GM18508 (cell line): Measurements from ENCODE around the gene COMMD7.
"Not testable (repeated sequence)": the region's sequence is repeated elsewhere in the genome, so short reads cannot be mapped to it uniquely, and the experiment has no call there.

Experiments
- ATAC-seq: cut with Tn5 transposase; IDR thresholded peaks from one replicate; pipeline ENCODE4 v1.9.1; 2021; ENCODE audit warnings: moderate number of reproducible peaks; ENCODE audit not compliant: insufficient read depth, unreplicated experiment

Gene COMMD7

DNA sequence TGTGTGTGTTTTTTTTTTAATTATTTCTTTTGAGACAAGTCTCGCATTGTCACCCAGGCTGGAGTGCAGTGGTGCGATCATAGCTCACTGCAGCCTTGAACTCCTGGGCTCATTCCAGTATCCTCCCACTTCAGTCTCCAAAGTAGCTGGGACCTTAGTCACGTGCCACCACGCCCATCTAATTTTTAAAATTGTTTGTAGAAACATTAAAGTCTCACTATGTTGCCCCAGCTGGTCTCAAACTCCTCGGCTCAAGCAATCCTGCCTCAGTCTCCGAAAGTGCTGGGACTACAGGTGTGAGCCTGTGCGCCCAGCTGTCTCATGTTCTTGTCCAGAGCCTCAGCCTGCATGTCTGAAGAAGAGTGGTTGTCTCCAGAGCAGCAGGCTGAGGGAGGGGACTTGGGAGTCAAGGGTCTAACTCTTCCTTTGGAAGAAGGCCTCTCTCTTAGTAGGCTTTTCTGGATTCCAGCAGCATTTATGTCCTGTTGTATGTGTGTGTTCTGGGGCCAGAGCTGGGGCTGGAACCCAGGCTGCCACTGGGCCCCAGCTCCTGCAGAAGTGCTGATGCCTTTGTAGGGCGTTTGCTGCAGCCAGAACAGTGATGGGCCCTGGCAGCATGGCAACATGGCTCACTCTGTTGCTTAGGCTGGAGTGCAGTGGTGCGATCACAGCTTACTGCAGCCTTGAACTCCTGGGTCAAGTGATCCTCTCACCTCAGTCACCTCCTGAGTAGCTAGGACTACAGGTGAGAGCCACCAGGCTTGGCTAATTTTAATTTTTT lies 24.3 kb upstream of the COMMD7 start:
- ATAC-seq: no peak

DNA sequence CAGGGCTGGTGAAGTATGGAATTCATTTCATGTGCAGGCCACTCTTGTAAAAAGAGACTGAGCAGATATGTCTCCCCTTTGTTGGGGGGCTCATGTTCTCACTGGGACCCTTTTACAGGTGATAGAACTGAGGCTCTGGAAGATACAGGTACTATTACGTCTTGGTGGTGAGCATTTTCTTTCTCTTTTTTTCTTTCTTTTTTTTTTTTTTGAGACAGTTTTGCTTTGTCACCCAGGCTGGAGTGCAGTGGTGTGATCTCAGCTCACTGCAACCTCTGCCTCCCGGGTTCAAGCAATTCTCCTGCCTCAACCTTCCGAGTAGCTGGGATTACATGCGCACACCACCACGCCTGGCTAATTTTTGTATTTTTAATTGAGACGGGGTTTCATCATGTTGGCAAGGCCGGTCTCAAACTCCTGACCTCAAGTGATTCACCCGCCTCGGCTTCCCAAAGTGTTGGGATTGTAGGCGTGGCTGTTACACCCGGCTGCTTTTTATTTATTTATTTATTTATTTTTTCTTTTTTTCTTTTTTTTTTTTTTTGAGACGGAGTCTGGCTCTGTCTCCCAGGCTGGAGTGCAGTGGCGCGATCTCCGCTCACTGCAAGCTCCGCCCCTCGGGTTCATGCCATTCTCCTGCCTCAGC lies 22.1 kb upstream of the COMMD7 start:
- ATAC-seq: not testable (repeated sequence)

DNA sequence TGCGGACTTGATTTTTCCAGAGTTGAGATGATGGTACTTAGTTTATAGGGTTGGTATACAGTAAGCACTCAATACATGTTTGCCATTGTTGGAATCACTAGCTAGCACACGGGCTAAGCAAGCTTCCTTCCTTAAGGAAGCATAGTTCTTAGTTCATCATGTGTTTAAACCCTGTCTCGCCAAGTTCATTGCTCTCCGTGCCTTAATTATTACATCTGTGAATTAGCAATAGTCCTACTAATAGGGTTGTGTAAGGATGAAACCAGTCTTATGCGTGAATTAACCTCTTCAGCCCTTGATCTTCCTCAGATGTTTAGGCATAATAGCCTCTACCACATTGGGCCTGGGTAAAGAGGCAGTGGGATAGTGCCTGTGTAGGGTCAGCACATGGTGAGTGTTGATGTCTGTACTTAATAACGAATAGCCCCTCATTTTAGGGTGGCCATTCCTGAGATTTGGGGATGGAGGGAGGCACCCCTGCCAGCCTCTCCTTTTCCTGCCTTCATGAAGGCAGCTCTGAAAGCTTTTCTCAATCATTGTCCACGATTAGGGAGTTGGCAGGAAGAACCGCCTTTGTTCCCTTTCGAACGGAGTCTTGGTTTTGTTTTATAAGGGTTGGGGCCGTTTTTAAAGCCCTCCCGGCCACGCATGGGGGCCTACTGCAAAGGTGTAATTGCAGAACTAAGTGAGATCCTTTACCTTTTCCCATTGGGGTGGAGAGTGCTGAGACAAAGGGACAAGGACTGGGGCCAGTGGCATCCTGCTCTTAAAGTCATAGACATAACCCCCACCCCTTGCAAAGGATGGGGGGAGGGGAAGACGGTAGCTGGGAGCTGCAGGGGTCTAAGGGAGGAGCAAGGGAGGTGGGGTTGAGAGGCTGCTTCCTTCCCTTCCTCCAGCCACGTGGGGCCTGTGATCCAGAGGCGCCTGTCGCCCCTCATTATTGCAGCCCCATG lies 21.0 kb upstream of the COMMD7 start:
- no peak for ATAC-seq

DNA sequence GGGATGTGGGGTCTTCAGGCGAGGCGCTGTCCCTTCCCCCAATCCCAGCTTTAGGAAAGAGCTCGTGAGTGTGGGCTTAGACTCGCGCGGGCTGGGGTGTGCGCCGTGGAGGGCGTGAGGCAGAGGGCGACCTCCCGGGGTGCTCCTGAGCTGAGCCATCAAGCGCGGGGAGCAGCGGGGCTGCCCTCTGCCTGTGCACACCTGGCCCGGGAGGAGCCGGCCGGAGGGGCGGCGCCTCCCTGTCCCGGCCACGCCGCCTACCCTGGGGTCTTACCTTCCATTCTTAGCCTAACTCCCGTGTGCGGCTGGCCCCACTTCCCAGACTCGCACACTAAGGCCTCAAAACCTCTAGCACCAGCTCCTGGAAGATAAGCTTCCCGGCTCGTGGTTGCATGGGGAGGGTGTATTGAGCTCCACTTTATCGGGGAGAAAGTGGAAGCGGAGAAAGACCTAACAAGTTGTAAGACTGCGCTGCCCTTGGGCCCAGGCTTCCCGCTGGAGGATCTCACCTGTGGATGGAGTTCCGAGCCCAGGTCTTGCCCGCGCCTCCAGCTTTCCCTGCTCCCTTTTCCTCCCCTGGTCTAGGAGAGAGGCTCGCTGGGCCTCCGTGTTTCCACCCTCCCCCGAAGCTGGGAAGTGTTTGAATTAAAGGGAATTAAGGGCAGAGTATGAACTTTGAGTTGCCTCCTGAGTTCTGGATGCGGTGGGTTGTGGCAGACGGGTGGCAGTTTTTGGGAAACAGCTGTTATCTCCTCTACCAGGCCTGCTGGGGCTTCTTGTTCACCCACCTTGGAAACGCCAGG lies 20.1 kb upstream of the COMMD7 start:
- no peak for ATAC-seq

DNA sequence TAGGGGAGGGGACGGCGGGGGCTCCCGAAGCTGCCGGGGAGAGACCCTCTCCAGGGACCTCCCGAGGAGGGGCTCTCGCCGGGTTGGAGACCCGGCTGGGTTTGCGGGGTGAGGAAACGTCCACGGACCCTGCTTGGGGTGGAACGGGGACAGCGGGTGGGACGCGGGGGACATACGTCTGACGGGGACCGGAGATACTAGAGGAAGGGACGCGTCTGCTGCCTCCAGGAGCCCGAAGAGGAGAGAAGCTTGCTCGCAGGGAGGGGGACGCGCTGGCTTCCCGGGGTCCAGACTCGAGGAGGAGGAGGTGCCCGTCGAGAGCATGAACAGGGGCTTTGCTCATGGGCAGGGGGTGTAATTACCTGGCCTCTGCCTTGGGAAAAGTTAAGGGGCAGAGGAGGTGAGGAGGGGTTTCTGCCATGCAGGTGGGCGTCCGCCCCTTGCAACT lies 19.5 kb upstream of the COMMD7 start:
- no peak for ATAC-seq

DNA sequence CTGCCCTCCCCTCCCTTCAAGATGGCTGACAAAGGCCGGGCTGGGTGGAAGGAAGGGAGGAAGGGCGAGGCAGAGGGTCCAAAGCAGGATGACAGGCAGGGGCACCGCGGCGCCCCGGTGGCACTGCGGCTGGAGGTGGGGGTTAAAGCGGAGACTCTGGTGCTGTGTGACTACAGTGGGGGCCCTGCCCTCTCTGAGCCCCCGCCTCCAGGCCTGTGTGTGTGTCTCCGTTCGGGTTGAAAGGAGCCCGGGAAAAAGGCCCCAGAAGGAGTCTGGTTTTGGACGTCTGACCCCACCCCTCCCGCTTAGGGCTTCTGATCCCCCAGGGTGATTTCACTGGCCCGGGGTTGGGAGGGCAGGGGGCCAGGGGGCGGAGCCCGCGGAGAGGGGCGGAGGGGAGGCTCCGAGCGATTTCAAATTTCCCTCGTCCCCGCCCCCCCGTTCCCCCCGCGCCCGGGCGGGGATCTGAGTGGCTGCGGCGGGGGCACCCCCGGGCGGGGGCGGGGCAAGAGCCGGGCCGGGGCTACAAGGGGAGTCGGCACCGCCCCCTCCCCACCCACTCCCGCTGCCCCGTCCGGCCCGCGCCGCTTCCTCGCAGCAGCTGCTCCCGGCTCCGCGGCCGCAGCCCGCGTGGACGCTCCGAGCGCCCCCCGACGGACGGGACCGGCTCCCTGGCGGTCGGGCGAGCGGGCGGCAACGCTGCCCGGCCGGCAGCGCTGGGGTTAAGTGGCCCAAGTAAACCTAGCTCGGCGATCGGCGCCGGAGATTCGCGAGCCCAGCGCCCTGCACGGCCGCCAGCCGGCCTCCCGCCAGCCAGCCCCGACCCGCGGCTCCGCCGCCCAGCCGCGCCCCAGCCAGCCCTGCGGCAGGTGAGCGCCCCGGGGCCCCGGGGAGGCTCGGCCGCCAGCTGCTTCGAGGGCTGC lies 18.8 kb upstream of the COMMD7 start, which contains the start of gene DNMT3B:
Gene DNMT3B, plus strand, starts transcription at position 555 of the 923 bp plus-strand sequence. CDS start 17,939 bp downstream, outside the sequence.
- ATAC-seq: no peak

DNA sequence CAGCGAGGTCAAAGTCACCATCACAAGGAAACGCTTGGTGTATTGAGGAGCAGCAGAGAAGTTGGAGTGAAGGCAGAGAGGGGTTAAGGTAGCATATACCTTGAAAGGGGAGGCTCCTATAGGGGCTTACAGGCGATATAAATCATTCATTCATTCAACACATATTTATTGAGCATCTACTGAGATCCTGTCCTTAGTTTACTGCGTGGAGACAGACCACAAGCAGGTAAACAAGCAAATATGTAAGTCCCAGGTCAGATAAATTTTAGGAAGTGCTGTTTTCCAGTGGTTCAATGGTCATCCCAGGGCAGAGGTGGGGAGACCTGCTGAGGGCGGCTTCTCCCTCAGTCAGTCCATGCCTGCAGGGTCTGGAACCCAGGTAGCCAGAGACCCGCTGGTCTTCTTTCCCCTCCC lies 18.2 kb upstream of the COMMD7 start:
- no peak for ATAC-seq

DNA sequence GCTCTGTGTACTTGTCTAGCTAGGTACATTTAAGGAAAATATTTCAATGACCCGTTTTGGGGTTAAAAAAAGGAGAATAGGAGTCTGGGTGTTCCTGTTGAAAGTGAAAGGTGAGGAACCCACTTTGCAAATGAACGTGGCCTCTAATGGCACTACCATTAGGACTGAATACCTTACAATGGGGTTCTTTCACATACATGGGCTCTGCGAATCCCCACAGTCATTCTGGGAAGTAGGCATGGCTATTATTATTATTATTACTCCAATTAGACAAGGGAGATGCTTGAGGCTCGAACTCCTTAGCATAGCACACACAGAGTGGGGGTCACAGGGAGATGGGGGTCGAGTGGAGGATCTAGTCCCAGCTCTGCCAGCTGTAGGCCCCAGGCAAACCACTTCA lies 12.9 kb upstream of the COMMD7 start:
- no peak for ATAC-seq

DNA sequence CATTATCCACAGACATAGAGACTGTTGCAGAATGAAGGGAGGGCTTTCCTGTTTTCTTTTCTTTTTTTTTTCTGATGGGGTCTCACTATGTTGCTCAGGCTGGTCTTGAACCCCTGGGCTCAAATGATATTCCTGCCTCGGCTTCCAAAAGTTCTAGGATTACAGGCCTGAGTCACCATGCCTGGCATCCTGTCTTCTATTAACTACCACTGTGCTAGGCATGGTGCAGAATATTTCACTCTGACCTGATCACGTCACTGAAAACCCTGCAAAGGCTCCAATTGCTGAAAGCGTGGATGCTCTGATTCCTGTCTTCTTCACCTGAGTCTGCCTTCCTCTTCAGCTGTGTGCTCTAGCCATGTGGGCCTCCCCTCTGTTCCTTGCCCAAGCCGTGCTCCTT lies 10.5 kb upstream of the COMMD7 start:
- ATAC-seq: no peak

DNA sequence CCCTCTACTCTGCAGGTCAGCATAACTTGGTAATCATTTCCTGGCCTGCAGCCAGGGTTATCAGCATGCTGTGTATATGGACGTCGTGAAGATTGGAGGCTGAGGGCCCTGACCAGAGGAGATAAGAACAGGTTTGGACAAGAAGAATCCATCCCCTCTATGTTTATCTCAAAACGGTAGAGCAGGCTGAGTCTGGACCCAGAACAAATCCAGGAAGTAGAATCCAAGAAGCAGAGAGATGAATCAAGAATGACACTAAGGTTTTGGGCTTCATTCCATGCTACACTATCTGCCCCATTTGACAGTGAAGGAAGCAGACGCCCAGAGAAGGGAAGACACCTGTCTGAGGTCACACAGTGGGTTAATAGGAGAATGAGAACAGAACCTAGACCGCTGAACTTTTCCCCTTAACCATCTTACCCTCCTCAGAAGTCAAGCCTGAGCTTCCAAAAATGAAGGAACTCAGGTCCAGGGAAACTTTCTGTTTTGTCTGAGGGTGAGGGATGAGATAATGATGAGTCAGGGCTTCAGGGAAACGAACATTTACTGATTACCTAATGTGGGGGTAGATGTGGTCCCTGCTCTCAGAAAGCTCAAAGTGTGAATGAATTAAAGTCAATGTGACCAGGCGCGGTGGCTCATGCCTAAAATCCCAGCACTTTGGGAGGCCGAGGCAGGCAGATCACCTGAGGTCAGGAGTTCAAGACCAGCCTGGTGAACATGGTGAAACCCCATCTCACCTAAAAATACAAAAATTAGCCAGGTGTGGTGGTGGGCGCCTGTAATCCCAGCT lies 9.4 kb upstream of the COMMD7 start:
- no peak for ATAC-seq

DNA sequence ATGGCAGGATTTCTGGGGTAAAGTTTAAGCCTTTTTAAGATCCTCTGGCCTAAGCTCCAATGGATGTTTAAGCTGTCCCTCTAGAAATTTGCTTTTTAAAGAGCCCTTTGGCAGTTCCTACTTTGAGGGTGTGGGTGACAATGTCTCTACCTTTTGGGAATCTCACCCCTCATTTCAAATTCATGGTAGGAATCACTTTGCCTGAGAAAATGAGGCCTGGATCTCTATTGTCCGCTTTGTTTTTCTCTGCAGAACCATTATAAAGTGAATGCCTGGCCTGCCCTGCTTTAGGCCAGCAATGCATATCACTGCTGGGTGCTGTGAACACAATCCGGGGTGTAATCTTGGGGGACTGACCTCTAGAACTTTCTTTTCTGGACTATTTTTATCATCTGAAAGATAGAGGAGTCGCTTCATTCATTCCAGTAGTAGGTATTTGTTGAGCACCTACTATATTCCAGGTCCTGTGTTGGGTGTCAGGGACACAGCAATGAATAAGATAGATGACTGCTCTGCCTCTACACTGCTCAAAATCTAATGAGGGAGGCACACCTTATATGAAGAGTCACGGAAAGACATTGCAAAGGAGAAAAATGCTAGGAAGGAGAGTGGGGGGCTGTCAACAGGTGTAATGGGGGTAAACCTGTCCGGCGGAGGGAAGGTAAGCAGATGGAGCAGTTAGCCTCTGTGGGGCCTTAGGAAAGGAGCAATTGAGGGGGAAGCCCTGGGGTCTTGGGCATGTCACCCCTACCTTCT lies 8.6 kb upstream of the COMMD7 start:
- no peak for ATAC-seq

DNA sequence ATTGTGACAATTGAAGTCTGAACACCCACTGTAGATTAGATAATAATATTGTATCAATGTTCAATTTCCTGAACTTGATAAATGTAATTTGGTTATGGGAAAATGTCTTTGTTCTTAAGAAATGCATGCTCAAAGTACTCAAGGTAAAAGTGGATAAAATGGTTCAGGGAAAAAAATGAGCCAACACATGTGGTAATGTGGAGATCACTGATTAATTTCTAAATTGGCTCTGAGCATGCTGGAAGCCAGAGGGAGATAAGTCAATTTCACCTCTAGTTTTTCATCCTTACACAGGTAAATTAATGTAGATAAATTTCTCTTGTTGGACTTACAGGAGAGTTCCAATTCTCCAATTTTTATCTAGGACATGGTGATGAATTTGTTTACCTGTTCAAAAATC lies 8.0 kb upstream of the COMMD7 start:
- ATAC-seq: no peak

DNA sequence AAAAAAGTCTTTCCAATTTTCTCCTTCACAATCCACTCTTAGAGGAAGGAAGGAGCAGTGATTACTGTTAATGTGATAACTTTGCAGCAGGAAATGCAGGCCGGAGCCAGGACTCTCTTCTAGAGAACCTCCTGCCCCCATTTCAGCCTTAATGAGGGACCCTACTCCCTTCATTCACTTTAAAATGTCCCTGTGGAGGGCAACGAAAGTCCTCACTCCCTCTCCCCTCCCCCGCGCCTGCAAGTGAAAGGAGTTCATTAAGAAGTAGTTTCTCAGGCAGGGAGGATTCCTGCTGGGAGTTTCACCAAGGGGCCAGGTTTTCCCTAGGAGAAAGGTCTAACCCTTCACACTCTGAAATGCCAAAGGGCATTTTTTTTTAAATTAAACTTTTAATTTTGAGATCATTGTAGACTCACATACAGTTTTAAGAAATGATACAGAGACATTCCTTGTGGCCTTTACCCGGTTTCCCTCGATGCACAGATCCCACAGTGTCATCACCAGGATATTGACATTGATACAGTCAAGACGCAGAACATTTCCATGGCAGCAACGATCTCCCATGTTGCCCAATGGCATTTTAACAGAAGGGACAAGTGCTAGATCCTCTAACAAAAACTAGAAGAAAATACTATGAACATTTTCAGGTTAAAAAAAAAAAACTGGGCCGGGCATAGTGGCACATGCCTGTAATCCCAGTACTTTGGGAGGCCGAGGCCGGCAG lies 6.8 kb upstream of the COMMD7 start:
- no peak for ATAC-seq

DNA sequence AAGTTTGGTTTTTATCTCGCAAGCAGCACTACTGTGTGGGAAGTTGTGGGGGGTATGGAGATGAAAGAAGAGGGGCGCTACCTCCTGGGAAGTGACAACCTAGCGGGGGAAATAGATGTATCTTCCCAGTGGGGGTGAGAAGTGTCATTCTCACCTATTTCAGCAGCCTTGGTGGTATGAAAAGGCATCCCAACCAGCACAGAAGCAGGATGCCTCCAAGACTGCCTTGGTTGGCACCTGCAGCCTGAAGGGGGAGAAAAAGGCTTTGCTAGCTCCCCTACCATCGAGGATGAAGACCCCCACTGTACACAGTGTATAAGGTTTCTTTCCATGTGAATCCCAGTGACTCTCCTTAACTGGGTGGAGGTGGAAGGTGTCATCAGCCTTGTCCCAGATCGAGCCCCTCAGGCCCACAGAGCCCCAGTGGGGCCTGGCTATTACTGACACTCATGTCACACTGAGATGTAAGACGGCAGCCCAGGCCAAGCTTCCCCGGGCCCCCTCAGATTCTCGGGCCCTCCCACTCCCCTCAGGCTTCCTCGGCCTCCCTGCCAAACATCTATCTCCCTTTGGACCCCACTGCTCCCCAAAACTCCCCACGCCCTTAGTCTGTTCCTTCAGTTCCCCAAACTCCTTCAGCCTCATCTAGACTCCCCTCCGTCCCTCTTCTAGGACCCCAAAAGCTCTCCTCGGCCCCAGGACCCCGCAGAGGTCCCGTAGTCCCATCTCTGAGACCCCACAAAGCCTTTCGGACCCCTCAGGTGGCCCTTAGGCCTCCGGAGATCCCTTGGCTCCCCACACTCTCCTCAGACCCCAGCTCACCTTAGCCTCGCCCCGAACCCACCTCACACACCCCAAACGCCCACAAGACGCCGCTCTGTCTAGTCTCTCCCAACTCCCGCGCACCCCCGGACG lies 688 bp downstream of the COMMD7 start:
- ATAC-seq: no peak

DNA sequence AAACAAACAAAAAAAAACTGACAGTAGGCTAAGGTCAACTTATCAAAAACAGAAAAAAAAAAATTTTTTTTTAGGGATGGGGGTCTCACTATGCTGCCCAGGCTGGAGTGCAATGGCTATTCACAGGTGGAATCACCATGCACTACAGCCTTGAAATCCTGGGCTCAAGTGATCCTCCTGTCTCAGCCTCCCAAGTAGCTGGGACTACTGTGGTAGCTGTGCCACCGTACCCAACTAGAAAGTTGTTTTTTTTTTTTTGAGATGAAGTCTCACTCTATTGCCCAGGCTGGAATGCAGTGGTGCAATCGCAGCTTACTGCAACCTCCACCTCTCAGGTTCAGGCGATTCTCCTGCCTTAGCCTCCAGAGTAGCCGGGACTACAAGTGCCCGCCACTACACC lies 2.1 kb downstream of the COMMD7 start:
- no peak for ATAC-seq
